Neural cell (in vitro differentiated cells): Measurements from ENCODE around the gene WRAP53. TPM values are rescaled to one million over a fixed set of nuclear protein-coding genes. Genes with fewer than 3 reads are reported as not detected.

Source experiments
- H2AFZ ChIP-seq: fragments of 200-600, 300-800 bp; sonication (generic), shearing (Covaris generic); 2 replicates; pipeline ENCODE4 v1.6.0; 2014; ENCODE audit warnings: low read depth, mild to moderate bottlenecking, antibody characterized with exemption, low read length, moderate library complexity
- H3F3A ChIP-seq: fragments of 200-600 bp; shearing (Covaris generic); 2 replicates; pipeline ENCODE4 v1.6.1; 2016; ENCODE audit warnings: mild to moderate bottlenecking, moderate library complexity, mixed read lengths, antibody characterized with exemption, low read length; ENCODE audit not compliant: insufficient read depth, poor library complexity, severe bottlenecking
- H3K27ac ChIP-seq: fragments of 200-600, 300-800 bp; sonication (generic), shearing (Covaris generic); 2 replicates; pipeline ENCODE4 v1.5.1; 2014; ENCODE audit warnings: mild to moderate bottlenecking, low read length, moderate library complexity
- H3K27me3 ChIP-seq: fragments of 300-800, 200-600 bp; sonication (generic), shearing (Covaris generic); 2 replicates; pipeline ENCODE4 v1.6.0; 2014; ENCODE audit warnings: mild to moderate bottlenecking, low read depth, low read length, moderate library complexity; ENCODE audit not compliant: insufficient read depth
- H3K36me3 ChIP-seq: fragments of 300-800, 200-600 bp; sonication (generic), shearing (Covaris generic); 2 replicates; pipeline ENCODE4 v1.5.1; 2014; ENCODE audit warnings: mild to moderate bottlenecking, antibody characterized with exemption, low read length, moderate library complexity; ENCODE audit not compliant: insufficient read depth
- H3K4me2 ChIP-seq: fragments of 300-800, 200-600 bp; sonication (generic), shearing (Covaris generic); 2 replicates; pipeline ENCODE4 v1.6.0; 2014; ENCODE audit warnings: mild to moderate bottlenecking, low read length
- H3K4me3 ChIP-seq: fragments of 300-800, 200-600 bp; sonication (generic), shearing (Covaris generic); 2 replicates; pipeline ENCODE4 v1.5.1; 2014; ENCODE audit warnings: mild to moderate bottlenecking, low read length, moderate library complexity
- H3K79me2 ChIP-seq: fragments of 200-600 bp; shearing (Covaris generic); replicated peaks from 2 replicates; pipeline ENCODE4 v1.6.0; 2014; ENCODE audit warnings: mild to moderate bottlenecking, low read length, moderate library complexity; ENCODE audit not compliant: insufficient read depth
- H3K9ac ChIP-seq: fragments of 300-800, 200-600 bp; sonication (generic), shearing (Covaris generic); 2 replicates; pipeline ENCODE4 v1.6.1; 2016; ENCODE audit warnings: mild to moderate bottlenecking, low read length, mixed read lengths
- H3K9me2 ChIP-seq: fragments of 200-600 bp; shearing (Covaris generic); 2 replicates; pipeline ENCODE4 v1.6.1; 2016; ENCODE audit warnings: mild to moderate bottlenecking, low read length, mixed read lengths; ENCODE audit not compliant: insufficient read depth
- H3K9me3 ChIP-seq: fragments of 200-600, 300-800 bp; sonication (generic), shearing (Covaris generic); 2 replicates; pipeline ENCODE4 v1.6.1; 2016; ENCODE audit warnings: mild to moderate bottlenecking, mixed run types, low read length, moderate library complexity, mixed read lengths
- H4K20me1 ChIP-seq: fragments of 200-600 bp; shearing (Covaris generic); 2 replicates; pipeline ENCODE4 v1.6.1; 2016; ENCODE audit warnings: mild to moderate bottlenecking, mixed run types; ENCODE audit not compliant: insufficient read depth
- CTCF ChIP-seq: fragments of 450-650 bp; IDR thresholded peaks from 2 replicates; pipeline ENCODE4 v1.5.1; 2014; ENCODE audit warnings: antibody characterized with exemption, mild to moderate bottlenecking, moderate library complexity; ENCODE audit not compliant: poor library complexity, severe bottlenecking
- EP300 ChIP-seq: fragments of 450-650 bp; conservative IDR thresholded peaks from 2 replicates; pipeline ENCODE4 v1.6.1; 2014; ENCODE audit warnings: antibody characterized with exemption, mild to moderate bottlenecking, moderate library complexity; ENCODE audit not compliant: poor library complexity, severe bottlenecking
- EZH2 ChIP-seq: fragments of 200-600, 300-800 bp; shearing (Covaris generic), sonication (generic); IDR thresholded peaks from 2 replicates; pipeline ENCODE4 v1.6.1; 2014; ENCODE audit warnings: antibody characterized with exemption, low read length, borderline replicate concordance, mild to moderate bottlenecking; ENCODE audit not compliant: insufficient read depth, poor library complexity, severe bottlenecking
- MXI1 ChIP-seq: fragments of 450-650 bp; conservative IDR thresholded peaks from 2 replicates; pipeline ENCODE4 v1.6.1; 2014; ENCODE audit warnings: antibody characterized with exemption, mild to moderate bottlenecking; ENCODE audit not compliant: poor library complexity, severe bottlenecking
- POLR2AphosphoS5 ChIP-seq: IDR thresholded peaks from 2 replicates; pipeline ENCODE4 v1.6.1; 2012
- RAD21 ChIP-seq: fragments of 450-650 bp; conservative IDR thresholded peaks from 2 replicates; pipeline ENCODE4 v1.6.1; 2014; ENCODE audit warnings: antibody characterized with exemption, mild to moderate bottlenecking, moderate library complexity
- REST ChIP-seq: IDR thresholded peaks from 2 replicates; pipeline ENCODE4 v1.6.1; 2012; ENCODE audit warnings: borderline replicate concordance
- SMC3 ChIP-seq: fragments of 450-650 bp; conservative IDR thresholded peaks from 2 replicates; pipeline ENCODE4 v1.6.1; 2014; ENCODE audit warnings: antibody characterized with exemption, mild to moderate bottlenecking, moderate library complexity; ENCODE audit not compliant: poor library complexity
- TAF1 ChIP-seq: IDR thresholded peaks from 2 replicates; pipeline ENCODE4 v1.6.1; 2012; ENCODE audit warnings: low read depth
- polyA plus RNA-seq: library from polyadenylated mRNA; depleted of rRNA; stranded (reverse); fragments of >200 nt; gene quantifications from 2 replicates; pipeline ENCODE4 v1.2.3, GENCODE V29; 2014

Gene WRAP53
- polyA plus RNA-seq, 1 donor from 2014 or later: 20.1 TPM

GRCh38 chr17:7703584-7704479 is 15.6 kb downstream of the WRAP53 start:
- Histone ChIP-seq H3F3A (peaks cover 6% of the 10 kb centered on the region), H3K79me2 (peaks cover 34% of the 10 kb centered on the region), H3K4me3 (peak overlapping the region; percentile 98), H3K4me2 (peak overlapping the region; percentile 90), H3K9ac (peak overlapping the region; percentile 93), H2AFZ (peak overlapping the region; percentile 54), H3K9me3 (no peaks in the 10 kb centered on the region), H3K9me2 (no peaks in the 10 kb centered on the region), H3K36me3 (no peaks in the 10 kb centered on the region), H3K27ac (peak overlapping the region; percentile 95), H3K27me3 (no peaks in the 10 kb centered on the region), H4K20me1 (peaks cover 3% of the 10 kb centered on the region)
- TF ChIP-seq MXI1: peak; percentile 69
- TF ChIP-seq EZH2: no peak
- TF ChIP-seq EP300: peak; percentile 71
- TF ChIP-seq POLR2AphosphoS5: peak; percentile 78

- H3K4me3 ChIP-seq: peak within 1 kb of the TSS; percentile 98
- TF ChIP-seq TAF1 (peak; percentile 88), CTCF (no peak), MXI1 (peak; percentile 61), EP300 (peak; percentile 14), RAD21 (no peak), POLR2AphosphoS5 (peak; percentile 75), SMC3 (peak; percentile 35), REST (no peak), EZH2 (no peak)
- no peaks in the 10 kb centered on the region for H3K9me3 ChIP-seq
- H3K9ac ChIP-seq: peak within 1 kb of the TSS; percentile 93
- no peaks in the 10 kb centered on the region for H3K27me3 ChIP-seq
- peaks cover 6% of the 10 kb centered on the region for H3F3A ChIP-seq
- H3K79me2 ChIP-seq: peaks cover 37% of the 10 kb centered on the region
- peak within 1 kb of the TSS; percentile 81 for H2AFZ ChIP-seq
- H3K27ac ChIP-seq: peak within 1 kb of the TSS; percentile 95
- H3K9me2 ChIP-seq: no peaks in the 10 kb centered on the region
- H4K20me1 ChIP-seq: peaks cover 3% of the 10 kb centered on the region
- peak within 1 kb of the TSS; percentile 97 for H3K4me2 ChIP-seq
- H3K36me3 ChIP-seq: no peaks in the 10 kb centered on the region
Measured at GRCh38 chr17:7704601-7705268, 16.5 kb downstream of the WRAP53 start, which contains the start of gene EFNB3. Gene EFNB3 (plus strand): TSS chr17:7705202. CDS start chr17:7705599, 397 bp downstream.
